ENCODE results near the gene CHMP2A. TPM values are rescaled to one million over a fixed set of nuclear protein-coding genes. Genes with fewer than 3 reads are reported as not detected.

CHMP2A gene
- polyA plus RNA-seq, 1 donor from 2014 or later, result 160 TPM

DNA sequence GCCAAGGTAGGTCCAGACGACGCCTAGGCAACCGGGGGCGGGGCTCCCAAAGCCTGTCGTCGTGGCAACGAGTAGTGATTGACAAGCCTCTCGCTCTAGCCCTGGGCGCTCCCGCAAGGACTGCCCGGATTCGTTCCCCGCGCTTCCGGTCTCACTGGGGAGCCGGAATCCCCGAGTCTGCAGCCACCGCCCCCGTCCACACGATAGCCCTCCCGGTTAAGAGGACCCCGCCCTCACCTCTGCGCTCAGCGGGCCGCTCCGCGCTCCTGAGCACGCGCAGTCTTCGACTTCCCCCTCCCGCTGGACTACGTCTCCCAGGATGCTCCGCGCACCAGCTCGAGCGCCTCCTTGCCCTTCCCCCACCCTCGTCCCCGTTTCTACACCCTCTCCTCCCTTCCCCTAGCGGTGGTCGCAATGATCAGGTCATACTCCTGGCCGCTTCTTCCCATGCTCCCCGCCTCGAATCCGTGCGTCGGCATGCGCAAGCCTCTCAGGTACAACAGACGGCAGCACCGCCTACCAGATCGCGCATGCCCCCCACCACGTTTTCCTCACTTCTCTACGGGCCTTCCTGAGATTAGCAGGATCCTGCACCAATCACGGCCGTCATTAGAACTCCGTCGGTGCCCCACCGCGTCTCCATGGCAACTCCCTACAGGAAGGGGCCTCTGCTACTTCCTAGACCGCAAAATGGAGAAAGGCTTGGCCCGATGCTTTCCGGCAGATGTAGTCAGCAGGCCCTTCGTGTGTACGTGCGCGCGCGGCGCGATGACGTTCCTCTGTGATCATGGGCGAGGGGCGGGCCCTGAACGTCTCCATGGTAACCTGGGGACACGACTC is 18.1 kb upstream of the CHMP2A start, which contains the start of gene MZF1:
Gene MZF1, minus strand, starts transcription at position 518 of the 840 bp plus-strand sequence. CDS start 1,946 bp downstream, outside the sequence.
- Mint-ChIP-seq H3K27me3 (no peaks in the 10 kb centered on the region), H3K4me3 (peak within 1 kb of the TSS; percentile 85 to 100 (median 97)), H3K4me1 (peaks cover 8 to 25% (median 21%) of the 10 kb centered on the region in 3 donors), H3K9me3 (no peaks in the 10 kb centered on the region), H3K27ac (peak within 1 kb of the TSS; percentile 96 to 100 (median 99)), H3K36me3 (peaks cover 5% of the 10 kb centered on the region)

DNA sequence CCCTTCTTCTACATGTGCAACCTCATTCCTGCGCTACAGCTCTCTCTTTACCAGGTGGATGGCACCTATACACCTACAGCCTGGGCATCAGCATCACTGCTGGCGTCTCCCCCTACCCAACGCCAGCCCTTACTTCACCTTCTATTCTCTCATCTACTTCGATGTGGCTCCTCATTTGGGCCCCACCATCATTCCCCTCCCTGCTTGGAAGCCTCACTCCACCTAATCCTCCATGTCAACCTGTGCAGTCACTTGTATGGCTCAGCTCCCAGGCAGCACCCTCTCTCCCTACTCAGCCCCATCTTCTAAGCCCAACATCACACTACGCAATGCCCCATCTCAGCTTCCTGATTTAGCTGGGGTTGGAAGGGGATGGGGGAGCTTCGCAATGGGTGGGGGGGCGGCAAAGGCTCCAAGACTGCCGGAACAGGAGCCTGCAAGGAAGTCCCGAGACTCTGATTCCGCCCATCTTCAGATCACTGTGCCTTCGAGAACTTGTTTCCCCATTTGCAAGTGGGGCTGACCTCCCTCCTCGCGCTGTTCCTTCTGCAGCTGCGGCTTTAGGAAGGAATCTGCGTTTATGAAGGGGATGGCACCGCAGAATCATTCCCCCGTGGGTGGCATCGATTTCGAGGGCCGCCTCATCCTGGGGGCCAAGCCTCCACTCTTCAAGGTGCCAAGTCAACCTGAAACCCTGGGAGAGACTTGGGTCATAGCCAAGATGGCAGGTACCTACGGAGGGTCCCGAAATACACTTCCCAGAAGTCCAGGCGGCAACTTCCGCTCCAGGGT is 17.3 kb upstream of the CHMP2A start:
- H3K27me3 Mint-ChIP-seq, result no peaks in the 10 kb centered on the region

DNA sequence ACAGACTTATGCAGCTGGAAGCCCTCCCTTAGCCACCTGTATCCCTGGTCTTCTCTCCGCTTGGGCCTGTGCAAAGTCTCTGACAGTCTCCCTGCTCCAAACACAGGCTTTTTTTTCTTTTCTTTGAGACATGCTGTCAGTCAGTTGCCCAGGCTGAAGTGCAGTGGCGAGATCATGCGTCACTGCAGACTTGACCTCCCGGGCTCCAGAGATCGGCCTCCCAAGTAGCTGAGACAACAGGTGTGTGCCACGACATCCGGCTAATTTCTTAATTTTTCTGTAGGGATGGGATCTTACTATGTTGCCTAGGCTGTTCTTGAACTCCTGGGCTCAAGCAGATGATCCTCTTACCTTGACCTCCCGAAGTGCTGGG is 16.7 kb upstream of the CHMP2A start:
- peak overlapping the region; percentile 9 to 99 (median 96) for H3K27ac Mint-ChIP-seq
- H3K27me3 Mint-ChIP-seq, result no peaks in the 10 kb centered on the region
- H3K36me3 Mint-ChIP-seq, result peaks cover 4% of the 10 kb centered on the region
- no peaks in the 10 kb centered on the region for H3K9me3 Mint-ChIP-seq
- H3K4me1 Mint-ChIP-seq, result peaks cover 8 to 22% (median 21%) of the 10 kb centered on the region in 3 donors
- H3K4me3 Mint-ChIP-seq, result peak overlapping the region; percentile 46 to 100 (median 90)

More for the DNA sequence above, 17.3 kb upstream of the CHMP2A start:
- H3K4me1 Mint-ChIP-seq, result peaks cover 8 to 22% (median 21%) of the 10 kb centered on the region in 3 donors
- peak overlapping the region; percentile 96 to 100 (median 99) for H3K27ac Mint-ChIP-seq
- H3K36me3 Mint-ChIP-seq, result peaks cover 4% of the 10 kb centered on the region
- no peaks in the 10 kb centered on the region for H3K9me3 Mint-ChIP-seq
- H3K4me3 Mint-ChIP-seq, result peak overlapping the region; percentile 85 to 100 (median 97)

DNA sequence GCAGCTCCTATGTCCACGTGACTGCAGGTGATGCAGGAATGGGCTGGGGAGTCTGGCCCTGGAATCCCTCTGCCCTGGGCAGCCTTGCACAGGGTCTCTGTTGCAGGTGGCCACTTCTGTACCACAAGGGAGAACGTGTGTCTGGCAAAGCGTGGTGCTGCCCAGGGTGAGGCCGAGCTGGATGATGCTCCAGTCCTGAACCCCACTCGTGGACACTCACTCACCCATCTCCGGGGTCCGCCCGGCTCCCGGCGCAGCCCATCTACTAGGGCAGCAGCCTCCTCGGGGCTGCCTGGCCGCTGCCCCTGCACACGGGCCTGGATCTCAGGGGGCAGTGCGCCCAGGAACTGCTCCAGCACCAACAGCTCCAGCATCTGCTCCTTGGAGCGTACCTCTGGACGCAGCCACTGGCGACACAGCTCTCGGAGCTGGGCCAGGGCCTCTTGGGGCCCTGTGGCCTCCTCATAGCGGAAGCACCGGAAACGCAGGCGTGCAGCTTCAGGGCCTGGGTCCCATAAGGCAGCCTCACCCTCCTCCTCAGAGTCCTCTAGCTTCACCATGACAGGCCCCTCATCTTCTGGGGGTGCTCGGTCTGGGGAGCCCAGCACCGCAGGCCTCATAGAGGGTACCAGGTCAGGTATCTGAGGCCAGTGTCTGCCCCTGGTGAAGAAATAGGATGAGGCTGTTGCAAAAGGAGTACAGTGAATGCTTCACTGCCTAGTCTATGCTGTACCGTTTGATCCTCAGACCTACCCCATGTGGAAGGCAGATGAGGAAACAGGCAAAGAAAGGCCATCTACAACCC is 16.1 kb upstream of the CHMP2A start:
- Mint-ChIP-seq H3K27me3 (no peaks in the 10 kb centered on the region), H3K9me3 (no peaks in the 10 kb centered on the region), H3K27ac (peak overlapping the region in 1 of 3 donors; percentile 99), H3K4me3 (peak overlapping the region in 1 of 4 donors; percentile 27), H3K36me3 (peaks cover 4% of the 10 kb centered on the region), H3K4me1 (peaks cover 8 to 23% (median 22%) of the 10 kb centered on the region in 3 donors)

- Mint-ChIP-seq H3K27ac (no peak overlapping the region), H3K4me3 (no peak overlapping the region)
Observed at GRCh38 chr19:58569943-58570670, 15.2 kb upstream of the CHMP2A start.

GRCh38 chr19:58569191-58569942 is 14.5 kb upstream of the CHMP2A start:
- no peak overlapping the region for H3K4me3 Mint-ChIP-seq
- H3K9me3 Mint-ChIP-seq, result no peaks in the 10 kb centered on the region
- H3K36me3 Mint-ChIP-seq, result peaks cover 5% of the 10 kb centered on the region
- peak overlapping the region in 1 of 3 donors; percentile 40 for H3K27ac Mint-ChIP-seq
- no peaks in the 10 kb centered on the region for H3K27me3 Mint-ChIP-seq
- H3K4me1 Mint-ChIP-seq, result peaks cover 8 to 23% (median 21%) of the 10 kb centered on the region in 3 donors

More at GRCh38 chr19:58569943-58570670, 15.2 kb upstream of the CHMP2A start:
- H3K27me3 Mint-ChIP-seq, result no peaks in the 10 kb centered on the region
- H3K9me3 Mint-ChIP-seq, result no peaks in the 10 kb centered on the region
- H3K36me3 Mint-ChIP-seq, result peaks cover 4% of the 10 kb centered on the region
- peaks cover 8 to 21% (median 20%) of the 10 kb centered on the region in 3 donors for H3K4me1 Mint-ChIP-seq

DNA sequence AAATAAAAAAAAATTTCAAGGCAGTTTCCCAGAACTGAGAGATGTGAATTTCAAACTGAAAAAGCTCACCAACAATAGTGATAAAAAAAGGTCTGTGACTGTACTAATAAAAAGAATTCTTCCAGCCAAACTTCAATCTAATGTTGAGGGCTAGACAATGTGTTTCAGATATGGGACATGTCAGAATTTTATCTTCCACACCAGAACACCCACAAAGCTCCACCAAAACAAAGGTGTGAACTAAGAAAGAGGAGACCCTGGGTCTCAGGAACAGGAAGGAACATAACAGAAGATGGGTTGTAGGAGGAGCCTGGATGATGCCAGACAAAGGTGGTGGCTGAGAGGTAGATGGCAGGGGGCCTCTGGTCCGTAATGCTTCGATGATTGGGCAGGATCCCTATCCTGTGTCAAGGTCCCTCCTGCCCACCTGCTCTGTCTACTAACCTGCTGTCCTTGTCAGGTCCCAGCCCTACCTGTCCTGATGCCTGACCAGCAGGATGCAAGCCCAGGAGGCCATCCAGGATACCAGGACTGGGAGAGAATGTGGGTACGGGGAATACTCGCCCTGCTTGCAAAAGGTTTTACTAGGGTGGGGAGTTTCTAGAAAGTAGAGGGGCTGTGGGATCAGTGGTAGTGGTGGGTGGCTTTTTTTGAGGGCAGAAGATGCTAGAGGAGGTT is 13.7 kb upstream of the CHMP2A start:
- peaks cover 8 to 18% (median 17%) of the 10 kb centered on the region in 3 donors for H3K4me1 Mint-ChIP-seq
- H3K4me3 Mint-ChIP-seq, result no peak overlapping the region
- peak overlapping the region in 1 of 3 donors; percentile 40 for H3K27ac Mint-ChIP-seq
- H3K9me3 Mint-ChIP-seq, result no peaks in the 10 kb centered on the region
- H3K27me3 Mint-ChIP-seq, result peaks cover under 1% of the 10 kb centered on the region
- peaks cover 5% of the 10 kb centered on the region for H3K36me3 Mint-ChIP-seq

GRCh38 chr19:58566989-58567388 is 12.1 kb upstream of the CHMP2A start:
- Mint-ChIP-seq H3K4me3 (no peak overlapping the region), H3K27ac (no peak overlapping the region), H3K27me3 (peaks cover 2% of the 10 kb centered on the region), H3K36me3 (peaks cover 5% of the 10 kb centered on the region), H3K4me1 (peaks cover 8 to 17% (median 16%) of the 10 kb centered on the region in 3 donors), H3K9me3 (no peaks in the 10 kb centered on the region)

GRCh38 chr19:58563823-58564222 is 8.9 kb upstream of the CHMP2A start:
- Mint-ChIP-seq H3K36me3 (peaks cover 3% of the 10 kb centered on the region), H3K4me3 (peak overlapping the region; percentile 30 to 99 (median 46)), H3K27ac (peak overlapping the region in 1 of 3 donors; percentile 77), H3K4me1 (peaks cover 12 to 30% (median 22%) of the 10 kb centered on the region in 3 donors), H3K27me3 (peaks cover 2% of the 10 kb centered on the region), H3K9me3 (no peaks in the 10 kb centered on the region)

GRCh38 chr19:58563034-58563573 is 8.2 kb upstream of the CHMP2A start:
- Mint-ChIP-seq H3K27ac (peak overlapping the region in 2 of 3 donors; percentile 23 to 77), H3K4me1 (peaks cover 14 to 29% (median 23%) of the 10 kb centered on the region in 3 donors), H3K9me3 (no peaks in the 10 kb centered on the region), H3K27me3 (peaks cover 2% of the 10 kb centered on the region), H3K36me3 (peaks cover 3% of the 10 kb centered on the region), H3K4me3 (peak overlapping the region; percentile 88 to 99 (median 91))

DNA sequence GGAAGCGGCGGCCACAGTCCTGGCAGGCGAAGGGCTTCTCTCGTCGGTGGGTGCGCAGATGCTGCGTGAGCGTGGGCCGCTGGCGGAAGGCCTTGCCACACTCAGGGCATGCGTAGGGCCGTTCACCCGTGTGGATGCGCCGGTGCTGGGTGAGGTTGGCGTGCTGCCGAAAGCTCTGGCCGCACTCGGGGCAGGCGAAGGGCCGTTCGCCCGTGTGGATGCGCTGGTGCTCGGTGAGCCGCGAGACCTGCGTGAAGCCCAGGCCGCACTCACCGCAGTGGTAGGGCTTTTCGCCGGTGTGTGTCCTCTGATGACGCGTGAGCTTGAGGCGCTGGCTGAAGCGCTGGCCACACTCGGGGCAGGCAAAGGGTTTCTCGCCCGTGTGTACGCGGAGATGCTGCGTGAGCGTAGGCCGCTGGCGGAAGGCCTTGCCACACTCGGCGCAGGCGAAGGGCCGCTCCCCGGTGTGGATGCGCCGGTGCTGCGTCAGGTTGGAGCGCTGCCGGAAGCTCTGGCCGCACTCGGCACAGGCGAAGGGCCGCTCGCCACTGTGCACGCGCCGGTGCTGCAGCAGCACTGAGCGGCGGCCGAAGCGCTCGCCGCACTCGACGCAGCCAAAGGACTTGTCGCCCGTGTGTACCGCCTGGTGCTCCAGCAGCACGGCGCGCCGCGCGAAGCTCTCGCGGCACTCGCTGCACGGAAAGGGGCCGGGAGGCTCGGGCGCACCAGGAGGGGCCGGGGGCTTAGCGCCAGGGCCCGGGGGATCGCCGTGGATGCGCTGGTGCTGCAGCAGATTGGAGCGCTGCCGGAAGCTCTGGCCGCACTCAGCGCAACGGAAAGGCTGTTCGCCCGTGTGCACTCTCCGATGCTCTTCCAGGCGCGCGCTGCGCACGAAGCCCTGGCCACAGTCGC is 7.5 kb upstream of the CHMP2A start:
- Mint-ChIP-seq H3K27ac (peak overlapping the region in 2 of 3 donors; percentile 23 to 99), H3K4me3 (peak overlapping the region; percentile 88 to 99 (median 91)), H3K9me3 (no peaks in the 10 kb centered on the region), H3K4me1 (peaks cover 14 to 29% (median 27%) of the 10 kb centered on the region in 3 donors), H3K36me3 (peaks cover 3% of the 10 kb centered on the region), H3K27me3 (peaks cover 2% of the 10 kb centered on the region)

All from IgD-negative memory B cell (primary cell).